Right lobe of liver (tissue), 6 donors: ENCODE results near the gene MLLT1. TPM values are rescaled to one million over a fixed set of nuclear protein-coding genes. Genes with fewer than 3 reads are reported as not detected.

Experiments used
- ATAC-seq, 4 donors: fragments of 200-7000 bp; cut with Tn5 transposase; one replicate each; pipeline ENCODE4 v1.9.1; 2020; ENCODE audit warnings: mild to moderate bottlenecking in 4 of 4, moderate library complexity in 4 of 4
- DNase-seq, 3 donors: peaks; one replicate each; pipeline ENCODE4 v3.0.0-alpha.2; 2020
- H3K27ac ChIP-seq, 3 donors: fragments of 200-600 bp; one replicate each; pipeline ENCODE4 v1.8.0; 2022
- H3K27me3 ChIP-seq, 2 donors: fragments of 200-600 bp; one replicate each; pipeline ENCODE4 v1.8.0; 2022
- H3K36me3 ChIP-seq, 4 donors: fragments of 200-600 bp; sonication (generic) in 1 of 4; one replicate each; pipeline versions ENCODE4 v1.5.1 to v1.8.0; 2017 to 2022; ENCODE audit warnings: control low read depth in 1 of 4
- H3K4me1 ChIP-seq, 4 donors: fragments of 200-600 bp; sonication (generic) in 1 of 4; one replicate each; pipeline versions ENCODE4 v1.5.1 to v1.8.0; 2017 to 2022; ENCODE audit warnings: control low read depth in 1 of 4
- H3K4me3 ChIP-seq, 3 donors: fragments of 200-600 bp; one replicate each; pipeline ENCODE4 v1.8.0; 2022
- H3K9me3 ChIP-seq, 4 donors: fragments of 200-600 bp; sonication (generic) in 1 of 4; one replicate each; pipeline versions ENCODE4 v1.5.1 to v1.8.0; 2017 to 2022; ENCODE audit warnings: control low read depth in 1 of 4
- POLR2A ChIP-seq: fragments of 450-650 bp; IDR thresholded peaks from one replicate; pipeline ENCODE4 v1.6.1; 2017; ENCODE audit warnings: antibody characterized with exemption, mild to moderate bottlenecking
- WGBS: methylation state at CpG from one replicate; pipeline ENCODE4 v1.1.6; 2018; ENCODE audit warnings: low coverage, low lambda C conversion rate; ENCODE audit not compliant: insufficient coverage; ENCODE audit errors: missing lambda C conversion rate; 5-methylcytosine and 5-hydroxymethylcytosine counted together
- intact Hi-C, 2 donors: fragments of 100-400 bp; cut with DNase I; formaldehyde crosslinking; loops; one replicate each; pipeline versions ENCODE4 v1.11.2 to v1.14.1; 2022
- total RNA-seq, 6 experiments: library from RNA; depleted of rRNA in 2 of 6; stranded (reverse); fragments of >200 nt in 2 of 6; fragmentation: NEBNext Ultra II Directional in 3 of 6; extraction: Animal tissue kit (Norgen Biotek cat#: 25700) in 3 of 6; gene quantifications; one replicate each; pipeline versions ENCODE4 v1.1.0 to v1.2.4, GENCODE V29; 2016 to 2023
- TF ChIP-seq, protein P1 (sequence below), 4 donors: fragments of 200-600 bp in 3 of 4; fragments of 450-650 bp in 1 of 4; IDR thresholded peaks; one replicate each; pipeline versions ENCODE4 v1.5.1 to v1.8.0; 2016 to 2022; ENCODE audit warnings: antibody characterized with exemption in 4 of 4, mild to moderate bottlenecking in 2 of 4
- donor health status: DM: no; HTN: yes; CAD: no.
- donor health status: DM: no; HTN: no; CAD: no.
- donor health status: DM: no; HTN: no; CAD: no.
- donor health status: DM: no; HTN: yes; CAD: no.
- donor health status: DM: no; HTN: yes; CAD: no.

The MLLT1 gene
- total RNA-seq, 6 experiments from 2014 or later: 11.3 to 24.3 (median 15.3) TPM

DNA sequence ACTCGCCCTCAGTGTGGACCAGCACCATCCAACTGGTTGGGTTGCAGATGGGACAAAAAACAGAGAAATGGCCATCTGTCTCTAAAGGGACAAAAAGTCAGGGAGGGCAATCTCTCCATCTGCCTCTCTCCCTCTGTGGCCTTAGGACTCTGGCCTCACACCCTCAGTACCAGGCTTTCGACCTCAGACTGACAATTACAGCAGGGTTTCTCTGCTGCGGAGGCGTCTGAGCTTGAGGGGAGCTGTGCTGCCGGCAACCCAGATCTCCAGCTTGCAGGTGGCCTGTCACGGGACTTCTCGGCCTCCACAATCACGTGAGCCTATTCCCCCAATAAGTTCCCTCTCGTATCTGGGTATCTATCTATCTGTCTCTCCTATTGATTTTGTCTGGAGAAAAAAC is 27.7 kb downstream of the MLLT1 start:
- Histone ChIP-seq H3K4me3 (no peak overlapping the region), H3K27me3 (no peaks in the 10 kb centered on the region), H3K36me3 (no peaks in the 10 kb centered on the region), H3K27ac (no peak overlapping the region), H3K4me1 (peaks cover 0 to 23% (median 8%) of the 10 kb centered on the region in 4 donors), H3K9me3 (no peaks in the 10 kb centered on the region)
- WGBS: 26% methylated on average over 2 of the region's 9 CpGs
- DNase-seq (peak in 1 of 3 donors; percentile 62), ATAC-seq (peak; percentile 69 to 90 (median 74))
- intact Hi-C loops: no loop called here
- TF ChIP-seq, protein P1, sequence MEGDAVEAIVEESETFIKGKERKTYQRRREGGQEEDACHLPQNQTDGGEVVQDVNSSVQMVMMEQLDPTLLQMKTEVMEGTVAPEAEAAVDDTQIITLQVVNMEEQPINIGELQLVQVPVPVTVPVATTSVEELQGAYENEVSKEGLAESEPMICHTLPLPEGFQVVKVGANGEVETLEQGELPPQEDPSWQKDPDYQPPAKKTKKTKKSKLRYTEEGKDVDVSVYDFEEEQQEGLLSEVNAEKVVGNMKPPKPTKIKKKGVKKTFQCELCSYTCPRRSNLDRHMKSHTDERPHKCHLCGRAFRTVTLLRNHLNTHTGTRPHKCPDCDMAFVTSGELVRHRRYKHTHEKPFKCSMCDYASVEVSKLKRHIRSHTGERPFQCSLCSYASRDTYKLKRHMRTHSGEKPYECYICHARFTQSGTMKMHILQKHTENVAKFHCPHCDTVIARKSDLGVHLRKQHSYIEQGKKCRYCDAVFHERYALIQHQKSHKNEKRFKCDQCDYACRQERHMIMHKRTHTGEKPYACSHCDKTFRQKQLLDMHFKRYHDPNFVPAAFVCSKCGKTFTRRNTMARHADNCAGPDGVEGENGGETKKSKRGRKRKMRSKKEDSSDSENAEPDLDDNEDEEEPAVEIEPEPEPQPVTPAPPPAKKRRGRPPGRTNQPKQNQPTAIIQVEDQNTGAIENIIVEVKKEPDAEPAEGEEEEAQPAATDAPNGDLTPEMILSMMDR (IDR thresholded peaks at IDR 0.05): no peak
- TF ChIP-seq POLR2A: no peak

GRCh38 chr19:6250909-6251308 is 28.9 kb downstream of the MLLT1 start:
- H3K27ac ChIP-seq: no peak overlapping the region
- ATAC-seq: no peak
- DNase-seq: no peak

DNA sequence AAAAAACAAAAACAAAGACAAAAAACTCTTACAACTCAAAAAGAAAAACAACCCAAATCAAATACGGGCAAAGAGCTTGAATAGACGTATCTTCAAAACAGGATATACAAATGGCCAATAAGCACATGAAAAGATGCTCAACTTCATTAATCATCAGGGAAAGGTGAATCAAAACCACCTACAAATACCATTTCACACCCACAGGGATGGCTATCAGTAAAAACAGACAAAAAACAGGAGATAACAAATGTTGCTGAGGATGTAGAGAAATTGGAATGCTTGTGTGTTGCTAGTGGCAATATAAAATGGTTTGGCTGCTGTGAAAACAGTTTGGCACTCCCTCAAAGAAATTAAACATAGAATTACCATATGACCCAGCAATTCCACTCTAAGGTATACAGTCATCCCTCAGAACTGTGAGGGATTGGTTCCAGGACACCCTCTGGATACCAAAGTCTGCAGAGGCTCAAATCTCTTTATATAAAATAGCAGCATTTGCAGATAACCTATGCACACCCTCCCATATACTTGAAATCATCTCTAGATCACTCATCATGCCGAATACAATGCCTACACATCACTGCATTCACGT is 29.7 kb downstream of the MLLT1 start:
- H3K4me1 ChIP-seq: peaks cover 0 to 23% (median 8%) of the 10 kb centered on the region in 4 donors
- WGBS: 90% methylated on average over 4 of the region's 4 CpGs
- no peaks in the 10 kb centered on the region for H3K9me3 ChIP-seq
- intact Hi-C loops: no loop called here
- DNase-seq (no peak), ATAC-seq (no peak)
- no peaks in the 10 kb centered on the region for H3K27me3 ChIP-seq
- H3K27ac ChIP-seq: no peak overlapping the region
- TF ChIP-seq, protein P1 (IDR thresholded peaks at IDR 0.05): no peak
- no peak for TF ChIP-seq POLR2A
- no peaks in the 10 kb centered on the region for H3K36me3 ChIP-seq
- no peak overlapping the region for H3K4me3 ChIP-seq

More at GRCh38 chr19:6250909-6251308, 28.9 kb downstream of the MLLT1 start:
- H3K27me3 ChIP-seq: no peaks in the 10 kb centered on the region
- no peaks in the 10 kb centered on the region for H3K9me3 ChIP-seq
- H3K4me3 ChIP-seq: no peak overlapping the region
- 75% methylated on average over 13 of the region's 13 CpGs for WGBS
- no peaks in the 10 kb centered on the region for H3K36me3 ChIP-seq
- peaks cover 0 to 23% (median 8%) of the 10 kb centered on the region in 4 donors for H3K4me1 ChIP-seq
- TF ChIP-seq POLR2A: no peak
- TF ChIP-seq, protein P1 (IDR thresholded peaks at IDR 0.05): no peak
- intact Hi-C loops: no loop called here

DNA sequence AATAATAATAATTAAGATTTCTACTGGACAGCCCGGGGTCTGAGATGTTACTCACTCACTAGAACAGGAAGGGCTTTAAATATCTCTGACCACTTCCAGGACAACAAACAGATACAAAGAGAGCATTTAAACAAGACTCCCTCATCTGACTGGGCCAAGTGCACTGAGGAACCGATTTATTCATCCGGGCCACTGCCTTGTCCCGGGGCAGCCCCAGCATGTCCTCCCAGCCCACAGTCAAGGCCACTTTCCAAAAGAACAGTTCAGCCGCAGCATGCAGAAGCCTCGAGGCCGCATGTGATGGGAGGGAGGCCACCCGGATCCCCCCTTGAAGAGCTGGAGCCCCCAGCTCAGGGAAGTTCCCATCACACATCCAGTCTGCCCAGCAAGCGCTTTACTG is 30.5 kb downstream of the MLLT1 start:
- H3K27me3 ChIP-seq: no peaks in the 10 kb centered on the region
- peak; percentile 35 to 65 (median 48) for ATAC-seq
- TF ChIP-seq, protein P1 (IDR thresholded peaks at IDR 0.05): no peak
- no peak for TF ChIP-seq POLR2A
- H3K27ac ChIP-seq: no peak overlapping the region
- intact Hi-C loops: no loop called here
- WGBS: 67% methylated on average over 3 of the region's 9 CpGs
- H3K4me1 ChIP-seq: peaks cover 0 to 23% (median 8%) of the 10 kb centered on the region in 4 donors
- DNase-seq: no peak
- H3K9me3 ChIP-seq: no peaks in the 10 kb centered on the region
- no peaks in the 10 kb centered on the region for H3K36me3 ChIP-seq
- H3K4me3 ChIP-seq: no peak overlapping the region
